ENCODE measurements around the gene PDGFRB.

GRCh38 chr5:150192462-150192861, 36.8 kb upstream of the PDGFRB start:
- no peak for TF ChIP-seq EP300 (IDR thresholded peaks at IDR 0.05; ENCODE audit: low read depth)
- TF ChIP-seq, protein P1, sequence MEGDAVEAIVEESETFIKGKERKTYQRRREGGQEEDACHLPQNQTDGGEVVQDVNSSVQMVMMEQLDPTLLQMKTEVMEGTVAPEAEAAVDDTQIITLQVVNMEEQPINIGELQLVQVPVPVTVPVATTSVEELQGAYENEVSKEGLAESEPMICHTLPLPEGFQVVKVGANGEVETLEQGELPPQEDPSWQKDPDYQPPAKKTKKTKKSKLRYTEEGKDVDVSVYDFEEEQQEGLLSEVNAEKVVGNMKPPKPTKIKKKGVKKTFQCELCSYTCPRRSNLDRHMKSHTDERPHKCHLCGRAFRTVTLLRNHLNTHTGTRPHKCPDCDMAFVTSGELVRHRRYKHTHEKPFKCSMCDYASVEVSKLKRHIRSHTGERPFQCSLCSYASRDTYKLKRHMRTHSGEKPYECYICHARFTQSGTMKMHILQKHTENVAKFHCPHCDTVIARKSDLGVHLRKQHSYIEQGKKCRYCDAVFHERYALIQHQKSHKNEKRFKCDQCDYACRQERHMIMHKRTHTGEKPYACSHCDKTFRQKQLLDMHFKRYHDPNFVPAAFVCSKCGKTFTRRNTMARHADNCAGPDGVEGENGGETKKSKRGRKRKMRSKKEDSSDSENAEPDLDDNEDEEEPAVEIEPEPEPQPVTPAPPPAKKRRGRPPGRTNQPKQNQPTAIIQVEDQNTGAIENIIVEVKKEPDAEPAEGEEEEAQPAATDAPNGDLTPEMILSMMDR (IDR thresholded peaks at IDR 0.05): no peak
